Activated T-cell treated with anti-CD3 and anti-CD28 coated beads for 1 hour (primary cell): ENCODE results near the gene CRAMP1.
A peak's percentile ranks its signal among the peaks of the same experiment; 100 is the strongest.
"Not testable (repeated sequence)": the region's sequence is repeated elsewhere in the genome, so short reads cannot be mapped to it uniquely, and the experiment has no call there.

ENCODE experiments used
- DNase-seq: peaks from one replicate; pipeline ENCODE4 v3.0.0-alpha.2; 2020; ENCODE audit warnings: low read depth

The CRAMP1 gene

DNA sequence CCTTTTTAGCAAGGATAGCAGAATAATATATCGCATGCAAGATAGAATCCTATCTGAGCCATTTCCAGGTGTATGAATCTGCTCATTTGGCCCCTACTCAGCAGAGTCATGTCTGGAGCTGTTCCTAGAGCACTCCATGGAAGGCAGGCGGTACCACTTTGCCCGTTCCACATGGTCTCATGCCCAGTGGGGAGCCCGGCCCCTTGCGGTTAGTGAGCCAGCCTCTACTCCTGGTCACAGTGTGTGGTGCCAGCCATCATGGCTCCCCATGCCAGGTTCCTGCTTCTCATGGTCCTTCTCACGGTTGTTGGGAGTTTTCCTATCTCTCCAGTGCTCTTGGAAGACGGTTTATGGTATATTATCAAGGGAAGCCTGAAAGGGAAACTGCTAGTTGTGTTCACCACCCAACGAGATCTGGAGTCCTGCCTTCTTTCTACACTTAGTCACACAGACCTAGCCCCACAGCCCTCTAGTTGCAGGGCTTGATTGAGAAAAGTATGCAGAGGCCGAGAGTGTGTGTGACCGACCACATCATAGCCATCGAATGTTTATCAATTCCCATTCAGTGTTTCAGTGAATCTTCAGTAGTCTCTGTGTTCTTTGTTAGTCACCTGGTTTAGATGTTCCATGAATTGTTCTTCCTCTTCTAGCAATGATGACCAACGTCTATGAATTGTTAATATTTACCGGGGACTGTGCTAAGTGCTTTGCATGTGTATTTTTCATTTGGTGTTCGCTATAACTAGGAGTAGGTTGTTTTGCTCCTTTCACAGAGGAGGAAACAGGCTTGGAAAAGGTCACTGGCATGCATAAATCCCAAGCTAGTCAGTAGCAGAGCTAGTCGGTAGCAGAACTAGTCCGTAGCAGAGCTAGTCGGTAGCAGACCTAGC is 75.5 kb downstream of the CRAMP1 start:
- DNase-seq, result no peak

DNA sequence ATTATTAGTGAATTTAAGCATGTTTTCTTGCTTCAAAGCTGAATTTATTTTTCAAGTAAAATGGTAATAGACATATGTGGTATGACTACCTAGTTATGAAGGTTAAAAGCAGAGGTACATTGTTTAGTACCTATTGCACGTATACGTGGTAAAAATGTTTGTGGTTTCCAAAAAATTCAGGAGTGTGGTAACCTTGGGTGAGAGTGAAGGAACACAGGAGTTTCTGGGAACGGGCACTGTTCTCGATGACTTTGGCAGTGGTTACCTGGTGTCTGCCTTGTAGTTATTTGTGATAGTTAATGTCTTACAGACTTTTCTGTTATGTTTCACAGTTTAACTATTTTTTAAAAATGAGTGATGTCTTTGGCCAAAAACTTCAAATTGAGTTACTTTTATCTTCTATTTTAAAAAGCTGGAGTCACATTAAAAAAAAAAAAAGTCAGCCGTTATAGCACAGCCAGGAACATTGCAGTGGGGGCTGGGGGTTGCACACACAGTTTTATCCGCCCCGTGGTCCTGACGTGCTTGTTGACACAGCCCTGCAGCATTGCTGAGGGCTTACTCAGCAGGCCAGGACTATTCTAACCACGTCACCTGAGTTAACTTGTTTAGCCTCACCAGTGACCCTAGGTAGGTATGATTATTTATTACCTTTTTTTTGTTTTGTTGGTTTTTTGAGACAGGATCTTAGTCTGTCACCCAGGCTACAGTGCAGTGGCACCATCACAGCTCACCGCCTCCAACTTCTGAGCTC is 76.8 kb downstream of the CRAMP1 start:
- DNase-seq, result no peak

DNA sequence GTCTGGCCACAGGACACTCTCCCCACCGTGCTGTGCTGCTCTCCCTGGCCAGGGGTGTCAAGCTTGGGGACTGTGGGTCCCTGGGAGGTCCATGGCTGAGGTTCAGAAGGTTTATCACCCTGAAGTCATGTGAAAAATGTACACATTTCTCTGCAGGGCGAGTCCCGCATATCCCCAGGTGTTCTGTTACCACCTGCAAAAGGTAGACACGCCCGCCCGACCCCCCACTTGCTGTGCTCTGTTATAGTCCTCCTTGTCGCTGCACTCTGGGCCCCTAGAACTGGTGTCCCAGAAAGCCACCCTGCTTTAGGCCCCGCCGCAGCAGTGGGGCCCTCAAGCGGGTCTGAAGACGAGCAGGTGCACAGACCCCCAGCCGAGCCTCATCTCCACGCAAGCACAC is 77.7 kb downstream of the CRAMP1 start:
- DNase-seq, result no peak

DNA sequence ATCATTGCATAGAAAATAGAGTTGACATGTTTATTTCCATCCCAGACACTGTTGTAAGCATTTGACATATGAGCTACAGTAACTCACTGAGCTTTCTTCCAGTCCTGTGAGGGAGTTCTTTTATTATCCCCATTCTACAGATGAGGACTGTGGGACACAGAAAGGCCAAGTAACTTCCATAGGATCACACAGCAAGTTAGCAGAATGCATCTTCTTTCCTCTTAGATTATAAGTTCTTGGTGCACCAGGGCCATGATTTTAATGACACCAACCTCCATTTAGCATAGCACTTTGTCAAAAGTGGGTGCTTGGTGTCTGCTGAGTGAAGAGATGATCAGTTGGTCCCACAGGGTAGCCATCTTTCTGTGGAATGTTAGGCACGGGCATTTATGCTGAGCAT is 78.7 kb downstream of the CRAMP1 start:
- DNase-seq, result no peak

DNA sequence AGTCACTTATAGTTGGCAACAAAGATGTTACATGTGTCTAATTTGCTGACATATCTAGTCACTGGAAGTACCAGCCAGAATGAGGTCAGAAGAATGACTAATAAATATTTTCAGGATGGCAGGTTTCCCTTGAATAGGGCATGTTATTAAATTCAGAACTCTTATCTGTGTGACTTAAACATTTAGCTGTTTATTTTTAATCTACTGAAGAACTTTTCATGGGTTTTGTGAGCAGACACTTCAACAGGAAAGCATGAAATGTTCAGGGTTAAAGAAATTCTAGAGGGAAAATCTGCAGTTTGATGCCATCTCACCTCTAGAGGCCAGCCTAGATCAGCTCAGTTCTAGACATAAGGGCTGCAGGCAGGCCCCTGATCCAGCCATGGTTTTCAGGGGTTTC is 79.1 kb downstream of the CRAMP1 start:
- no peak for DNase-seq

DNA sequence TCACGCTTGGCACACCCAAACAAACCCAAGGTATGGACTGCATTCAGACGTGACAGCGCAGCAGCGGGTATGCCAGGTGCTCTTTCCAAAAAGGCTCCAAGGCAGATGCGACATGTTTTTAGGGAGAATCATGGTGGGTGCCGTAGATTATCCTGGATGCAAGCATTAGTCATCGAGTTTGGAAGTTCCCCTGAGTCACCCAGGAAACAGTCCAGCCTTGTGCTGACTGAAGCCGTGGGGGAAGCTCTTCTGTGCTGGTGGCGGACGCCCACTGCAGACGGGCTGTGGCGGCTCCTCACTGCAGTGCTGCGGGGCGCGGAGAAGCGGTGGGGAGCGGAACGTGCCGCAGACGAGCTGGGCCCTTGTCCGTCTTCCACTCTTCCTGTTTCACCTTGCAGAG is 79.8 kb downstream of the CRAMP1 start:
- no peak for DNase-seq

DNA sequence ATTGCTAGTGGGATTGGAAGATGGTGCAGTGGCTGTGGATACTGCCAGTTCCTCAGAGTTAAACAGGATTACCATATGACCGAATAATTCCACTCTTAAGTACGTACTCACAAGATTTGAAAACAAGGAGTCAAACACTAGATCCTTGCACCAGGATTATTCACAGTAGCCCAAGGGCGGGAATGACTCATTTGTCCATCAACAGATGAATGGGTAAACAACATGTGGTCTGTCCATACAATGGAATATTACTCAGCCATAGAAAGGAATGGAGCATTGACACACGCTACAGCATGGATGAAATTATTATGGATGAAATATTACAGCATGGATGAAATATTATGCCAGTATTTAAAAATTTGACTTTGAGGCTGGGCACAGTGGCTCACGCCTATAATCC is 84.7 kb downstream of the CRAMP1 start:
- DNase-seq, result no peak

DNA sequence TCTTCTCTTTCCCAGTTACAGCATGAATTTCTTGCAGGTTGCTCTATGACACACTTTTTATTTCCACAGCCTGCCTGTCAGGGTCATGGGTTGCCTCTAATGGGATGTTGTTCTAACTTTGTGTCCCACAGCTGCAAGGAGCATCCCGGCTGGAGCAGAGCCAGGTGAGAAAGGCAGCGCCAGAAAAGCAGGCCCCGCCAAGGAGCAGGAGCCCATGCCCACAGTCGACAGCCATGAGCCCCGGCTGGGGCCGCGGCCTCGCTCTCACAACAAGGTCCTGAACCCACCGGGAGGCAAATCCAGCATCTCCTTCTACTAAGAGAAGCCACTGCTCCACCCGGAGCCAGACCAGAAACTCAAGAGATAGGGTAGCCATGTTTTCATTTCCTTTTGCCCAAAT is 86.5 kb downstream of the CRAMP1 start:
- DNase-seq, result no peak

DNA sequence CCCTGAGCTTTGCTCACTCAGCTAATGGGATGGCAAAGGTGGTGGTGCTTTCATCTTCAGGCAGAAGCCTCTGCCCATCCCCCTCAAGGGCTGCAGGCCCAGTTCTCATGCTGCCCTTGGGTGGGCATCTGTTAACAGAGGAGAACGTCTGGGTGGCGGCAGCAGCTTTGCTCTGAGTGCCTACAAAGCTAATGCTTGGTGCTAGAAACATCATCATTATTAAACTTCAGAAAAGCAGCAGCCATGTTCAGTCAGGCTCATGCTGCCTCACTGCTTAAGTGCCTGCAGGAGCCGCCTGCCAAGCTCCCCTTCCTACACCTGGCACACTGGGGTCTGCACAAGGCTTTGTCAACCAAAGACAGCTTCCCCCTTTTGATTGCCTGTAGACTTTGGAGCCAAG is 88.1 kb downstream of the CRAMP1 start:
- DNase-seq, result no peak

DNA sequence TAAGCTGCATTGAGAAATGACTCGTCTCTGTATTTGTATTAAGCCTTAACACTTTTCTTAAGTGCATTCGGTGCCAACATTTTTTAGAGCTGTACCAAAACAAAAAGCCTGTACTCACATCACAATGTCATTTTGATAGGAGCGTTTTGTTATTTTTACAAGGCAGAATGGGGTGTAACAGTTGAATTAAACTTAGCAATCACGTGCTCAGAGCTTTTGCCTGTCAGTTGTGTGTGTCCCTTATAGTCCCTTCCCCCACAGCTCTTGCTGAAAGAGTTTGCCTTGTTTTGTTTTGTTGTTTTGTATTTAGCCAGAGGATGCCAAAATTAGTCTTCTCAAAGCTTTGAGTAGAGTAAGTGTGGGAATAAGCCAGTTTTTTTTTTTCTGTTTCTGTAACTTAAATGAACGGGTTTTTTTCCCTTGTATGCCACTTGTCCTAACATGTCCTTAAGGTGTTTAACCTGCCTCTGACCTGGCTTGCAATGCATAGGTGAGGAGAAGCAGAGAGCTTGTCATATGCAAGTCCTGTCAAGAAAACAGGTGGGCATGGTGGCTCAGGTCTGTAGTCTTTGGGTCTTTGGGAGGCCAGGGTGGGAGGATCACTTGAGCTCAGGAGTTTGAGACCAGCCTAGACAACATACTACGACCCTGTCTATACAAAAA is 89.2 kb downstream of the CRAMP1 start:
- no peak for DNase-seq

DNA sequence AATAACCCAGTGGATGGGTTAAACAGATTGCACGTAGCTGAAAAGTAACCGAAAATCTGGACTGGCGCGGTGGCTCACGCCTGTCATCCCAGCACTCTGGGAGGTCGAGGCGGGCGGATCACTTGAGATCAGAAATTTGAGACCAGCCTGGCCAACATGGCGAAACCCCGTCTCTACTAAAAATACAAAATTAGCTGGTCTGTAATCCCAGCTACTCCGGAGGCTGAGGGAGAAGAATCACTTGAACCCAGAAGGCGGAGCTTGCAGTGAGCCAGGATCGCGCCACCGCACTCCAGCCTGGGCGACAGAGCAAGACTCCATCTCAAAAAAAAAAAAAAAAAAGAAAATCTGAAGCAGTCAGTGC is 93.1 kb downstream of the CRAMP1 start:
- DNase-seq, result not testable (repeated sequence)

DNA sequence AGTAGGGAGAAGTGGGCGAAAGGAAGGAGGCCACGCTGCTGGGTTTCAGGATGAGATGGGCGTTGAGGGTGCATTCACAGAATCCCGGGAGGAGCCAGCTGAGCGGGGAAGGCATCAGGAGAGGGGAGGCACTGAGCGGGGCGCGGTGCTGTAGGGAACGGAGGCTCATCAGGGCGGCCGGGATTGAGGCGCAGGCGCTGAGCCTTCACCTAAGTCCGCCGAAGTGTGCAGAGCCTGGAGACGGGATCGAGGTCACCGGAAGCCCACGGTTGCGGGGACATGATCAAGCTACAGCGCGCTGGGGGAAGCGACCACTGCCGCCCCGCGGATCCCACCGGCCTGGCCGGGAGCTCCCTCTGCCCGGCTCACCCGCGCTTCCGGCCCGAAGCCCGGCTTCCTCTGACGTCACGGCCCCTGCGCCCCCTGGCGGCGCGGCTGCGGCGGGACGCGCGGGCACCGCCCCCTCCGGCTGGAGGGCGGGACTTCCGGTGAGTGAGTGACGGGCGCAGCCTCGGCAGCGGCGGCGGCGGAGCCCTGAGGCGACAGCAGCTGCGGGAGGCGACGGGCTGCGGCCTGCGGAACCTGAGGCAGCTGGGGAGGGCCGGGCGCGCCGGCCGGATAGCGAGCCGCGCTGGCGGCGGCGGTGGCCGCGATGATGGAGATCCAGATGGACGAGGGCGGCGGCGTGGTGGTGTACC is 93.7 kb downstream of the CRAMP1 start, which contains the start of gene MAPK8IP3:
MAPK8IP3 (plus strand) TSS at position 508 of the 698 bp plus-strand sequence; CDS start at position 653, 145 bp downstream.
- peak; percentile 95 for DNase-seq

DNA sequence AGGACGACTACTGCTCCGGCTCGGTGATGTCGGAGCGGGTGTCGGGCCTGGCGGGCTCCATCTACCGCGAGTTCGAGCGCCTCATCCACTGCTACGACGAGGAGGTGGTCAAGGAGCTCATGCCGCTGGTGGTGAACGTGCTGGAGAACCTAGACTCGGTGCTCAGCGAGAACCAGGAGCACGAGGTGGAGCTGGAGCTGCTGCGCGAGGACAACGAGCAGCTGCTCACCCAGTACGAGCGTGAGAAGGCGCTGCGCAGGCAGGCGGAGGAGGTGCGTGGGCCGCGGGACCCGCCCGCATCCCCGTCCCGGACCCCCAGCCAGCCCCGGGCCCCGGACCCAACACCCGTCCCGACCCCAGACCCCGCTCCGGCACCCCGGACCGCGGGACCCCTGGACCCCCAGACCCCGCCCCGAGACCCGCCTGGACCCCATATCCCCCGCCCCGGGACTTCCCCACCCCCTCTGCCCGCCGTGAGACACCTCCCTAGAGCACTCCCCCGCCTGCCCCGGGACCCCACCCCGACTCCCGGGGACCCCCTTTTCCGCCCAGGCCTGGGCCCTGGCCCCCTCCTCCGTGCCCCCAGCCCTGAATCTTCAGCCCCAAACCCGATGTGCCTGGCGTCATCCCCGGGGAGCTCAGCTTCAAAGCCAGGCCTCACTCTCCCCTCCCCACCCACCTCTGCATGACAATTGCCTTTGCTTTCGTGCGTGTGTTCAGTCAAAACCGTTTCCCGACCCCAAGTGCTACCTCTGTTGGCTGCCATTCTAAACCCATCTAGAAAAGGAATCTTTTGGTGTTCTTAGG is 94.4 kb downstream of the CRAMP1 start:
- DNase-seq, result peak; percentile 28

DNA sequence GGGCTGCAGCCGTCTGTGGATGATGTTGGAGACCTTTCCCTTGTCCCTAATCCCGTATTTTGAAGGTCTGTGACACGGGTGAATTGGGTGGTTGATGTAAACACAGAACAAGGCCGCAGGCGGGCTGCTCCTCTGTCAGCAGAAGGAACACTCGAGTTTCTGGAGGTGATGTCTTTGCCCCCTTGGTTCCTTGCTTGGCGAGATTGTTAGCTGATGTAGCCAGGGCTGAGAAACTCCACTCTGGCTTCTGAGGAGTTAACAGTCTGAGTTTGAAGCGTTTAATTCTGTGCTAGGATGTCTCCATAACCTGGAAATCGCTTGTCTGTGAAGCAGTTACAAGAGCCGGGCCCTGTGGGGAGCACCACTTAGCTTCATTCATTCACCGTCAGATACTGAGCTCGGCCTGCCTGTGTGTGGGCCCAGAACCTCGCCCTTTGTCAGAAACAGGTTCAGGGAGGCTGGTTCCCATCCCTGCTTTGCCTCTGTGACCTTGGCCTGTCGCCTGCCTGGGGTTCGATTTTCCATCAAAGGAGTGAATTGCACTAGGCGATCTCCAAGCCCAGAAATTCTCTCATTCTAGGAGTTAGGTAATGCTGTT is 95.1 kb downstream of the CRAMP1 start:
- DNase-seq, result no peak

DNA sequence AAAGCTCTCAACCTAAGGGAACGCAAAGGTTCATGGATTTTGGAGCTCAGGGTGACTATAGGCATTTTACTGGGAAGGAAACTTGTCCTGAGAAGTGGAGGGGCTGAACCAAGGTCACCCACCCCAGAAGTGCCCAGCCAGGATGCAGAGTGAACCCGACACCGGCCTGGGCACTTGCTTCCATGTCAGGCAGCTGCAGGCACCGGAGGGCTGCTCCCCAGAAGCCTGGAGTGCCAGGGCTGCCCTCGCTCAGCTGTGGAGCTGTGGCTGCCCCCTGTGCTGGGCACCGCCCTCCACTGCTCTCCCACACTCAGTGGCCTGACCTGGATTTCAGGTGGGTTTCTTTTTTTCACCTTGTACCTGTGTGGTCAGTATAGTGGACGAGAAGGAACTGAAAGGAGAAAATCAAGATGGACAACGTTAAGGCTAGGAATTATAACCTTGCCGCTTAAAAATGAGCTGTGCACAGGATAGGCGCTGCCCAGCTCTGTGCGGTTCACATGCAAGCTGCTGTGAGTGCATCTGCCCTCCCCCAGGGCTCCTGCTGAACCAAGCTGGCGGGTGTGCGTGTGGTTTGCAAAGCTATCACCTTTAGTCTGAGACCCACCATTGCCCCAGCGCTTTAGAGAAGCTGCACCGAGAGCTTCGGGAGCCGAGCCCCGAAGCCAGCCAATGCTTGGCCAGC is 96.1 kb downstream of the CRAMP1 start:
- DNase-seq, result no peak

DNA sequence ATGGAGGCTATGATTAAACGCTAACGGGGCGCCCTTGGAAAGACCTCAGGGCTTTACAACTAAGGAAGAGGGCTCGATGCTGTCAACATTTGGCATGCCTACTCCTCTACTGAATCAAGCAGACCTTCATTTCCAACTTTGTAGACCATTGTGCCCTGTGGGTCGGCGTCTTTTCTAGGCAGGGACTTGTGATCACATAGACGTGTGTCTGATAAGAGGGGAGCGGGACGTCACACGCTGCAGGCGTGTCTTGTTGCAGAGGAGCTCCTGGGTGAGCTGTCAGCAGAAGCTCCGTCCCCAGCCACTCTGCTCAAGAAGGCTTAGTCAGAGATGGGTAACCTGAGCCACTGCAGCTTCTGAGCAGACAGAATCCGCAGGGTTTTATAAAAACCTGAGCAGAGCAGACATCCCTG is 96.6 kb downstream of the CRAMP1 start:
- DNase-seq, result no peak

DNA sequence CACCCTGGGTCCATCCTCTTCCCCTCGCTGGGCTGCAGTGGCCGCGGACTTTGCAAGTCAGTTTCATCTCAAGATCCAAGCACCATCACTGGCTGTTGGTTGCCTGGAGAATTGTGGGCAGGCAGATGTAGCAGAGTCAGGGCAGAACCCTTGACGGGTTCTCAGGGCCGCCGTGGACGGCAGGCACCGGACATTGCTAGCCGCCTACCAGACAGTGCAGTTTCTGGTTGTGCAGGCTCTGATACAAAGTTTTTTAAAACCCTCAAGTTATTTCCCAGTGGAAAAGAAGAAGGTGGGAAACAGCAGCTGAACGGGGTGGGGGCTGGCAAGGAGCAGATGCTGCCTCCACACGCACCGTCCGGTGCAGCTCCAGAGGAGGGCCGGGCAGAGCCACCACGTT is 97.2 kb downstream of the CRAMP1 start:
- DNase-seq, result no peak

DNA sequence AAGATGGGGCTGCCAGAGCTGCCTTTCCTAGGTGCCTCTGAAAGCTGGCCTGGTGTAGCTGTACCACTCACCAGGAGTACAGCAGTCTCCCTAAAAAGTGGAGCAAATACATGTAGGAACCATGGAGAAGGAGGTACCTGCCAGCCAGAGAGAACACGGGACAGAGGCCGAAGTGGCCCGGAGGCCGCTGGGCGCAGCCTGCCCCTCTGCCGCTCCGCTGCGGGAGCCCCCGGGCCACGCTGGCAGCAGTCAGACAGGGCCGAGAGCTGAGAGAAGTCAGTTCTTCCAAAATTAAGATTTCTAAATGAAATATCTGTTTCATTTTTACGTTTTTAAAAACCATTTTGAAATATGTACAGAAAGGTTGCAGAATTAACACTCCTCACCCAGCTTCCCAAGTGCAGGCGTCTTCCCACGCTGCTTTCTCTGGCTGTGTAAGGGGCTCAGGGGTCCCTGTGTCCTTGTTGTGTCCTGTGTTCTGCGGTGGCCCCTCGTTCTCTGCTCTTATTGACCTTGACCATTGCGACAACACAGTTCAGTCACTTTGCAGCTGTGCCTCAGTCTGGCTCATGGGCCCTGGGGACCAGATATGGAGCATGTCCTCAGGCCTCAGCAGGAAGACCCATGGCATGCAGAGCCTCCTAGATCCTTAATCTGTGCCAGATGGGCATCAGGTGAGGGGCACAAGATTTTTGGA is 98.8 kb downstream of the CRAMP1 start:
- no peak for DNase-seq

DNA sequence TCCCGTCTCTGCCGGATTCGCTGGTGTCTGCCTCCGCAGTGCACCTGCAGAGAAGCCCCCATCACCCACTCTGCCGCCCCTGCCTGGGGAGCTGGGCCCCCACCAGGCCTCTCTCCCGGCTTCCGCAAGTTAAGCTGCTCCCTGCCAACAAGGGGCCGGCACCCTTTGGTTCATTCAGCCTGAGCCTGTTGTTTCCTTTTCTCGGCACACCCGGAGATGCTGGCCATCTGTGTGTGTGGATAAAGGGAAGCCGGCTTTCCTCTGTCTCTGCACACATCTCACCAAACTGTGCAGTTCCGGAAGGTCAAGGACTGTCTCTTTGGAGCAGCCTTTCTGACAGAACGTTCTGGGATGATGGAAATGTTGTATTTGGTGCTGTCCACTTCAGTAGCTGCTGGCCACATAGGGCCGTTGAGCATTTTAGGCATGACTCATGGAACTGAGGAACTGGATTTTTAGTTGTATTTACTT is 100.7 kb downstream of the CRAMP1 start:
- no peak for DNase-seq

DNA sequence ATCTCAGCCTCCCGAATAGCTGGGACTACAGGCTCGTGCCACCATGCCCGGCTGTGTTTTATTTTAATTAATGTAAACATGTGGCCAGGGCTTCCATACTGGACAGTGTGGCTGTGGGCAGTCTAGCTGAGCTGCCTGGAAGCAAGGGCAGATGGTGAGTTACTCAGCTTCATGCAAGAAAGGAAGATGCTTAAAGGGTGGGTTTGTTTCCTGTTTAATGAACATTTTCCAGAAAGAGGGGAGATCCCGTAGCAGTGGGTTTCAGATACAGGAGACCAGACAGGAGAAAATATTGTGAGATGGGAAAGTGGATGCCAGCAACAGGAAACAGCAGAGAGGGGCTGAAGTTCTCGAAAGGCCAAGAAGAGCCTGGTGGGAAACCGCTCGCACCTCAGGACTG is 101.2 kb downstream of the CRAMP1 start:
- no peak for DNase-seq
